ENCODE measurements around the gene NDUFAF4.

- TF ChIP-seq CTCF (IDR thresholded peaks at IDR 0.05) (no peak), EZH2 (IDR thresholded peaks at IDR 0.05) (no peak)
These were observed 48.1 kb downstream of the NDUFAF4 start for GRCh38 chr6:96849615-96850014.

All from neural progenitor cell (in vitro differentiated cells).